ENCODE measurements around the gene MED29.

DNA sequence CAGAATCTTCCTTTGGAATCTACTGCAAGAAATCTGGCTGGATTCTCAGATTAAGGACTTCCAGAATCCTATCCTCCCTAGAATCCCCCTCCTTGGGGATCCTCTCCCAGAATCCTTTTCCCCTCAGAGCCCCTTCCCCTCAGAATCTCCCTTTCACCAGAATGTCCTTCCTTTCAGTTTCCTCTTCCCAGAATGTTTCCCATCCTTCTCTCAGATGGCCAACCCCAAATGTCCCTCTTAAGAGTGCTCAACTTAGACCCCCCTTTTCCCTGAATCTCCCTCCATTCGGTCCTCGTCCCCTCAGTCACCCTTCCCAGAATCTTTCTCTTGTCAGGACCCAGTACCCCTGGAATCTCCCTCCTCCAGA is 45.2 kb downstream of the MED29 start:
- TF ChIP-seq, protein P1, sequence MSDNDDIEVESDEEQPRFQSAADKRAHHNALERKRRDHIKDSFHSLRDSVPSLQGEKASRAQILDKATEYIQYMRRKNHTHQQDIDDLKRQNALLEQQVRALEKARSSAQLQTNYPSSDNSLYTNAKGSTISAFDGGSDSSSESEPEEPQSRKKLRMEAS (IDR thresholded peaks at IDR 0.05), result no peak
- no peak for TF ChIP-seq TAF1 (IDR thresholded peaks at IDR 0.05; ENCODE audit: low read depth)
- no peak for TF ChIP-seq TCF12 (IDR thresholded peaks at IDR 0.05; ENCODE audit: low read depth)
- no peak for TF ChIP-seq EP300 (IDR thresholded peaks at IDR 0.05; ENCODE audit: borderline replicate concordance)
- no peak for TF ChIP-seq EGR1 (IDR thresholded peaks at IDR 0.05)
- no peak for TF ChIP-seq CEBPB (IDR thresholded peaks at IDR 0.05)
- TF ChIP-seq YY1 (IDR thresholded peaks at IDR 0.05; ENCODE audit: low read depth), result no peak
- no peak for TF ChIP-seq RAD21 (IDR thresholded peaks at IDR 0.05; ENCODE audit: low read depth)
- no peak for TF ChIP-seq FOXM1 (IDR thresholded peaks at IDR 0.05; ENCODE audit: borderline replicate concordance, low read depth)
- TF ChIP-seq TEAD4 (IDR thresholded peaks at IDR 0.05), result no peak
- TF ChIP-seq, protein P2, sequence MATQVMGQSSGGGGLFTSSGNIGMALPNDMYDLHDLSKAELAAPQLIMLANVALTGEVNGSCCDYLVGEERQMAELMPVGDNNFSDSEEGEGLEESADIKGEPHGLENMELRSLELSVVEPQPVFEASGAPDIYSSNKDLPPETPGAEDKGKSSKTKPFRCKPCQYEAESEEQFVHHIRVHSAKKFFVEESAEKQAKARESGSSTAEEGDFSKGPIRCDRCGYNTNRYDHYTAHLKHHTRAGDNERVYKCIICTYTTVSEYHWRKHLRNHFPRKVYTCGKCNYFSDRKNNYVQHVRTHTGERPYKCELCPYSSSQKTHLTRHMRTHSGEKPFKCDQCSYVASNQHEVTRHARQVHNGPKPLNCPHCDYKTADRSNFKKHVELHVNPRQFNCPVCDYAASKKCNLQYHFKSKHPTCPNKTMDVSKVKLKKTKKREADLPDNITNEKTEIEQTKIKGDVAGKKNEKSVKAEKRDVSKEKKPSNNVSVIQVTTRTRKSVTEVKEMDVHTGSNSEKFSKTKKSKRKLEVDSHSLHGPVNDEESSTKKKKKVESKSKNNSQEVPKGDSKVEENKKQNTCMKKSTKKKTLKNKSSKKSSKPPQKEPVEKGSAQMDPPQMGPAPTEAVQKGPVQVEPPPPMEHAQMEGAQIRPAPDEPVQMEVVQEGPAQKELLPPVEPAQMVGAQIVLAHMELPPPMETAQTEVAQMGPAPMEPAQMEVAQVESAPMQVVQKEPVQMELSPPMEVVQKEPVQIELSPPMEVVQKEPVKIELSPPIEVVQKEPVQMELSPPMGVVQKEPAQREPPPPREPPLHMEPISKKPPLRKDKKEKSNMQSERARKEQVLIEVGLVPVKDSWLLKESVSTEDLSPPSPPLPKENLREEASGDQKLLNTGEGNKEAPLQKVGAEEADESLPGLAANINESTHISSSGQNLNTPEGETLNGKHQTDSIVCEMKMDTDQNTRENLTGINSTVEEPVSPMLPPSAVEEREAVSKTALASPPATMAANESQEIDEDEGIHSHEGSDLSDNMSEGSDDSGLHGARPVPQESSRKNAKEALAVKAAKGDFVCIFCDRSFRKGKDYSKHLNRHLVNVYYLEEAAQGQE (IDR thresholded peaks at IDR 0.05; ENCODE audit: low read depth), result no peak
- TF ChIP-seq CREB1 (IDR thresholded peaks at IDR 0.05; ENCODE audit: low read depth), result no peak
- TF ChIP-seq, protein P3, sequence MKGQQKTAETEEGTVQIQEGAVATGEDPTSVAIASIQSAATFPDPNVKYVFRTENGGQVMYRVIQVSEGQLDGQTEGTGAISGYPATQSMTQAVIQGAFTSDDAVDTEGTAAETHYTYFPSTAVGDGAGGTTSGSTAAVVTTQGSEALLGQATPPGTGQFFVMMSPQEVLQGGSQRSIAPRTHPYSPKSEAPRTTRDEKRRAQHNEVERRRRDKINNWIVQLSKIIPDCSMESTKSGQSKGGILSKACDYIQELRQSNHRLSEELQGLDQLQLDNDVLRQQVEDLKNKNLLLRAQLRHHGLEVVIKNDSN (IDR thresholded peaks at IDR 0.05), result no peak

Data from Ishikawa (cell line).